Measurements from ENCODE around the gene ADARB1. TPM values are rescaled to one million over a fixed set of nuclear protein-coding genes. Genes with fewer than 3 reads are reported as not detected.

The ADARB1 gene
- total RNA-seq, 2 experiments from 2014 or later, result 6.6 to 20.5 TPM

- no peak for DNase-seq (ENCODE audit: low spot score)
- BruUV-seq (replicated peaks), result no TSS peak
- Histone ChIP-seq H3K4me2 (ENCODE audit: low read length) (no peak overlapping the region), H3K4me1 (ENCODE audit: insufficient read depth, low read length, poor library complexity, severe bottlenecking) (peaks cover 8% of the 10 kb centered on the region), H3K27ac (ENCODE audit: low read depth, low read length, poor library complexity, severe bottlenecking) (no peak overlapping the region), H3K79me2 (ENCODE audit: insufficient read depth, low read depth, low read length) (no peaks in the 10 kb centered on the region), H3K36me3 (ENCODE audit: insufficient read depth, low read length) (no peaks in the 10 kb centered on the region), H3K9me2 (ENCODE audit: insufficient read depth, low read length) (no peaks in the 10 kb centered on the region), H3K4me3 (ENCODE audit: low read depth, low read length, poor library complexity, severe bottlenecking) (no peak overlapping the region), H4K20me1 (ENCODE audit: insufficient read depth, low read length) (no peaks in the 10 kb centered on the region; the same call in 1 of the 2 replicates), H2AFZ (ENCODE audit: low read length) (no peak overlapping the region), H3K9me3 (ENCODE audit: low read length) (no peaks in the 10 kb centered on the region)
- POLR2A ChIA-PET, result interaction anchor here (1.0 kb wide), 1 partner anchor 11 kb away, joined by 3 read pairs; no protein-coding TSS in a partner anchor
- CTCF ChIA-PET (ENCODE audit: unreplicated experiment), result no interaction called here
- no peak for TF ChIP-seq EZH2phosphoT487 (IDR thresholded peaks at IDR 0.05; ENCODE audit: borderline replicate concordance, low read depth, low read length)
- TF ChIP-seq CTCF (conservative IDR thresholded peaks at IDR 0.05; ENCODE audit: low read length), result no peak
- intact Hi-C loops (cut with micrococcal nuclease; ENCODE audit: unreplicated experiment), result no loop called here
Measured at GRCh38 chr21:45087022-45087823, 12.8 kb downstream of the ADARB1 start.

DNA sequence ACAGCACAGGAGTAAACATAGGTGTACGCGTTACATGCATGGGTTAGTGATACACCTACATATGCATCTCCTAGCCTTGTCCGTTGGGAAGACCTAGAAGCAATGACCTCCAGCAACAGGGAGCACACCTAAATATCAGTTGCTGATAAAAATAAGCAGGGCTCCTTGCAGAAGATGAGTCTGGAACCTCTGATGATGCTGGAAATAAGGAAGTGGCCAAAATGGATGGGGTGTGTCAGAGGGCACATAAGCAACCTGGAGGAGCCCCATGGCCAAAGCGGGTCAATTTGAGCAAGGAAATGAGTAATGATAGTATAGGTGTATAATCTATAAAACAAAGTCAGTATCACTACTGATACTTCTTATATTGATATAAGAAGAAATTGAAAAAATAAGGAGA lies 13.7 kb downstream of the ADARB1 start:
- Histone ChIP-seq H3K36me3 (ENCODE audit: insufficient read depth, low read length) (no peaks in the 10 kb centered on the region), H3K4me2 (ENCODE audit: low read length) (no peak overlapping the region), H3K4me3 (ENCODE audit: low read depth, low read length, poor library complexity, severe bottlenecking) (no peak overlapping the region), H3K4me1 (ENCODE audit: insufficient read depth, low read length, poor library complexity, severe bottlenecking) (peaks cover 8% of the 10 kb centered on the region), H3K27ac (ENCODE audit: low read depth, low read length, poor library complexity, severe bottlenecking) (no peak overlapping the region), H3K79me2 (ENCODE audit: insufficient read depth, low read depth, low read length) (no peaks in the 10 kb centered on the region), H4K20me1 (ENCODE audit: insufficient read depth, low read length) (no peaks in the 10 kb centered on the region; the same call in 1 of the 2 replicates), H2AFZ (ENCODE audit: low read length) (no peak overlapping the region), H3K9me3 (ENCODE audit: low read length) (no peaks in the 10 kb centered on the region), H3K9me2 (ENCODE audit: insufficient read depth, low read length) (no peaks in the 10 kb centered on the region)
- ChIA-PET CTCF (ENCODE audit: unreplicated experiment) (interaction anchor here (1.2 kb wide), 1 partner anchor 10 kb away, joined by 4 read pairs; no protein-coding TSS in a partner anchor), POLR2A (interaction anchor here (0.6 kb wide), 1 partner anchor 200 kb away, joined by 5 read pairs; the partner anchor contains the start of gene POFUT2)
- TF ChIP-seq CTCF (conservative IDR thresholded peaks at IDR 0.05; ENCODE audit: low read length), result no peak
- TF ChIP-seq EZH2phosphoT487 (IDR thresholded peaks at IDR 0.05; ENCODE audit: borderline replicate concordance, low read depth, low read length), result no peak
- intact Hi-C loops (cut with micrococcal nuclease; ENCODE audit: unreplicated experiment), result no loop called here
- DNase-seq (ENCODE audit: low spot score), result no peak
- no TSS peak for BruUV-seq (replicated peaks)

DNA sequence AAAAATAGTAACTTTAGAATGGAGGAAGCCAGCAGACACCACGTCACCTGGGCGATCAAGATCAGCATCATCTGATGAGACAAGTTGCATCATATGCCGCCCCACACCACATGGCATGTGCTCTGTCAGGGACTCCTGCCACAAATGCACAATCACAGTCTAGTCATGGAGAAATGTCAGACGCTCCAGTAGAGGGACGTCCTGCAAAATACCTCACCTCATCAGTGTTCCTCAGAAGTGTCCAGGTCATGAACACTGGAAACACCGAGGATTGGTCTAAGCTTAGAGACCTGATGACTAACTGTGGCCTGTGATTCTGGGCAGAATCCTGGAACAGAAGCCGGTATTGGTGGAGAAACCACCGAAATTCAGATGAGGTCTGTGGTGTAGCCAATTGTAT lies 14.3 kb downstream of the ADARB1 start:
- H4K20me1 ChIP-seq (ENCODE audit: insufficient read depth, low read length), result no peaks in the 10 kb centered on the region; the same call in 1 of the 2 replicates
- TF ChIP-seq CTCF (conservative IDR thresholded peaks at IDR 0.05; ENCODE audit: low read length) (no peak), EZH2phosphoT487 (IDR thresholded peaks at IDR 0.05; ENCODE audit: borderline replicate concordance, low read depth, low read length) (no peak)
- no peak overlapping the region for H2AFZ ChIP-seq (ENCODE audit: low read length)
- H3K9me2 ChIP-seq (ENCODE audit: insufficient read depth, low read length), result no peaks in the 10 kb centered on the region
- no peaks in the 10 kb centered on the region for H3K36me3 ChIP-seq (ENCODE audit: insufficient read depth, low read length)
- DNase-seq (ENCODE audit: low spot score), result no peak
- ChIA-PET POLR2A (interaction anchor here (0.6 kb wide), 1 partner anchor 199 kb away, joined by 5 read pairs; the partner anchor contains the start of gene POFUT2), CTCF (ENCODE audit: unreplicated experiment) (interaction anchor here (1.2 kb wide), 1 partner anchor 10 kb away, joined by 4 read pairs; no protein-coding TSS in a partner anchor)
- no peak overlapping the region for H3K27ac ChIP-seq (ENCODE audit: low read depth, low read length, poor library complexity, severe bottlenecking)
- no peaks in the 10 kb centered on the region for H3K9me3 ChIP-seq (ENCODE audit: low read length)
- no TSS peak for BruUV-seq (replicated peaks)
- H3K4me2 ChIP-seq (ENCODE audit: low read length), result no peak overlapping the region
- no peaks in the 10 kb centered on the region for H3K79me2 ChIP-seq (ENCODE audit: insufficient read depth, low read depth, low read length)
- intact Hi-C loops (cut with micrococcal nuclease; ENCODE audit: unreplicated experiment), result no loop called here
- peaks cover 8% of the 10 kb centered on the region for H3K4me1 ChIP-seq (ENCODE audit: insufficient read depth, low read length, poor library complexity, severe bottlenecking)
- no peak overlapping the region for H3K4me3 ChIP-seq (ENCODE audit: low read depth, low read length, poor library complexity, severe bottlenecking)

All from OCI-LY7 (cell line).